K562 (cell line): ENCODE data around the gene PRKAG2. TPM values are rescaled to one million over a fixed set of nuclear protein-coding genes. Genes with fewer than 3 reads are reported as not detected.

Experiments used
- ATAC-seq: fragments of 200-7000 bp; cut with Tn5 transposase; 3 replicates; pipeline ENCODE4 v1.9.1; 2020; ENCODE audit warnings: moderate library complexity
- BruUV-seq: library from RNA; stranded (reverse); fragments of 400-500 nt; replicated peaks from 2 replicates; lab custom pipeline; 2021; lab: Mats Ljungman, UMichigan
- CTCF ChIA-PET: fragments of 300-600 bp; formaldehyde crosslinking; extraction: SDS; loops from one replicate; lab custom pipeline; 2021; ENCODE audit warnings: low intra/inter-chr PET ratio; lab: Yijun Ruan, JAX
- POLR2A ChIA-PET: fragments of 300-600, 350-650 bp; sonication (Branson Sonifier 250); formaldehyde crosslinking; extraction: SDS; loops from one replicate; lab custom pipeline; 2021; ENCODE audit warnings: antibody characterized with exemption, inconsistent platforms; lab: Yijun Ruan, JAX
- DNase-seq, 4 experiments: peaks; one replicate each; pipeline versions ENCODE4 v3.0.0 to v3.0.0-alpha.2; 2011 to 2018; ENCODE audit warnings: low spot score in 3 of 4, mixed read lengths in 3 of 4; ENCODE audit errors: extremely low read depth in 1 of 4
- FAIRE-seq: peaks from 2 replicates; lab custom pipeline; 2011; peaks lifted over from hg19 to GRCh38; lab: Jason Lieb, UNC
- H2AFZ ChIP-seq: 2 replicates; pipeline ENCODE4 v1.6.0; 2011; ENCODE audit warnings: low read depth, low read length, control low read depth, inconsistent platforms
- H3K27ac ChIP-seq: fragments of 200-600 bp; 3 replicates; pipeline ENCODE4 v1.8.0; 2011; ENCODE audit warnings: low read depth, mild to moderate bottlenecking, control low read depth, inconsistent platforms, low read length, moderate library complexity, mixed read lengths; ENCODE audit errors: extremely low read depth
- H3K27me3 ChIP-seq, 2 experiments: fragments of 300-600 bp in 1 of 2; 2 replicates in 1 of 2; 3 replicates in 1 of 2; pipeline versions ENCODE4 v1.6.0 to v1.8.0; 2011; ENCODE audit warnings: inconsistent platforms in 2 of 2, low read length in 2 of 2, mild to moderate bottlenecking in 1 of 2, mixed read lengths in 1 of 2, moderate library complexity in 1 of 2; ENCODE audit not compliant: control insufficient read depth in 2 of 2, insufficient read depth in 2 of 2
- H3K36me3 ChIP-seq: fragments of 300-600 bp; 3 replicates; pipeline ENCODE4 v1.8.0; 2011; ENCODE audit warnings: mild to moderate bottlenecking, low read length, inconsistent platforms; ENCODE audit not compliant: control insufficient read depth, insufficient read depth
- H3K4me1 ChIP-seq, 2 experiments: fragments of 200-600 bp in 1 of 2; replicated peaks in 1 of 2; 2 replicates in 1 of 2; 3 replicates in 1 of 2; pipeline versions ENCODE4 v1.5.1 to v1.8.0; 2011; ENCODE audit warnings: inconsistent platforms in 2 of 2, low read length in 2 of 2, mild to moderate bottlenecking in 1 of 2, mixed read lengths in 1 of 2, moderate library complexity in 1 of 2; ENCODE audit not compliant: control insufficient read depth in 2 of 2, insufficient read depth in 2 of 2
- H3K4me2 ChIP-seq: 2 replicates; pipeline ENCODE4 v1.6.1; 2011; ENCODE audit warnings: low read length, control low read depth, inconsistent platforms, mixed read lengths; ENCODE audit not compliant: insufficient read depth
- H3K4me3 ChIP-seq: fragments of 200-600 bp; sonication (generic), shearing (Covaris generic); 2 replicates; pipeline ENCODE4 v1.5.1; 2016; ENCODE audit warnings: control low read depth, inconsistent platforms
- H3K79me2 ChIP-seq: fragments of 200-600 bp; 3 replicates; pipeline ENCODE4 v1.8.0; 2011; ENCODE audit warnings: low read length, inconsistent platforms; ENCODE audit not compliant: control insufficient read depth, insufficient read depth
- H3K9ac ChIP-seq, 2 experiments: 2 replicates each; pipeline versions ENCODE4 v1.6.0 to v1.6.1; 2011; ENCODE audit warnings: low read depth in 2 of 2, low read length in 2 of 2, control low read depth in 1 of 2, inconsistent platforms in 1 of 2, mild to moderate bottlenecking in 1 of 2, mixed read lengths in 1 of 2; ENCODE audit not compliant: insufficient read depth in 1 of 2
- H3K9me1 ChIP-seq: one replicate; pipeline ENCODE4 v1.6.0; 2011; ENCODE audit warnings: inconsistent platforms, mild to moderate bottlenecking, low read length, moderate library complexity; ENCODE audit not compliant: control insufficient read depth, insufficient read depth
- H3K9me3 ChIP-seq: replicated peaks from 2 replicates; pipeline ENCODE4 v1.5.1; 2011; ENCODE audit warnings: low read depth, low read length, inconsistent platforms; ENCODE audit not compliant: control insufficient read depth, insufficient read depth
- H4K20me1 ChIP-seq: replicated peaks from 2 replicates; pipeline ENCODE4 v1.6.1; 2011; ENCODE audit warnings: low read length, inconsistent platforms, mixed read lengths; ENCODE audit not compliant: control insufficient read depth, insufficient read depth
- CTCF ChIP-seq, 3 experiments: IDR thresholded peaks in 2 of 3; conservative IDR thresholded peaks in 1 of 3; 2 replicates each; pipeline ENCODE4 v1.5.1; 2011 to 2012; ENCODE audit warnings: low read length in 3 of 3, mild to moderate bottlenecking in 3 of 3, control low read depth in 2 of 3, improper control_type of control experiment in 1 of 3, inconsistent platforms in 1 of 3, low read depth in 1 of 3, mixed read lengths in 1 of 3, moderate library complexity in 1 of 3; ENCODE audit not compliant: insufficient read depth in 2 of 3
- DIDO1 ChIP-seq: fragments of 450-650 bp; IDR thresholded peaks from 2 replicates; pipeline ENCODE4 v1.6.1; 2016; ENCODE audit warnings: low read depth, missing biosample characterization, missing genetic modification characterization
- E2F3 ChIP-seq: fragments of 250-450 bp; sonication (Bioruptor Pico); IDR thresholded peaks from 2 replicates; pipeline ENCODE4 v1.4.0; 2020; ENCODE audit warnings: mild to moderate bottlenecking
- ETS2 ChIP-seq: IDR thresholded peaks from 2 replicates; pipeline ENCODE4 v1.6.1; 2016; ENCODE audit warnings: borderline replicate concordance, missing genetic modification characterization, mild to moderate bottlenecking, moderate library complexity, missing compliant biosample characterization; ENCODE audit not compliant: poor library complexity, severe bottlenecking
- GTF2F1 ChIP-seq: IDR thresholded peaks from 2 replicates; pipeline ENCODE4 v1.6.1; 2011; ENCODE audit warnings: low read depth, low read length, improper control_type of control experiment
- HLTF ChIP-seq: fragments of 450-650 bp; IDR thresholded peaks from 2 replicates; pipeline ENCODE4 v1.6.1; 2016
- HMGN3 ChIP-seq: IDR thresholded peaks from 2 replicates; pipeline ENCODE4 v1.6.1; 2011; ENCODE audit warnings: borderline replicate concordance, low read depth, mild to moderate bottlenecking, mixed read lengths, low read length; ENCODE audit not compliant: insufficient read length; ENCODE audit errors: extremely low read depth
- KLF1 ChIP-seq: fragments of 450-650 bp; IDR thresholded peaks from 2 replicates; pipeline ENCODE4 v1.6.1; 2016; ENCODE audit warnings: missing genetic modification characterization, missing compliant biosample characterization
- MYC ChIP-seq, 2 experiments: fragments of 250-450 bp in 1 of 2; sonication (Bioruptor Pico) in 1 of 2; IDR thresholded peaks; 2 replicates each; pipeline versions ENCODE4 v1.5.1 to v1.6.1; 2012 to 2021; ENCODE audit warnings: low read depth in 2 of 2, borderline replicate concordance in 1 of 2, improper control_type of control experiment in 1 of 2, low read length in 1 of 2, mild to moderate bottlenecking in 1 of 2, moderate library complexity in 1 of 2
- NR0B1 ChIP-seq: fragments of 450-650 bp; IDR thresholded peaks from one replicate; pipeline ENCODE4 v1.6.1; 2018; ENCODE audit warnings: mild to moderate bottlenecking, moderate library complexity; ENCODE audit not compliant: partially characterized antibody
- POLR2H ChIP-seq: IDR thresholded peaks from 2 replicates; pipeline ENCODE4 v1.6.1; 2016; ENCODE audit warnings: missing genetic modification characterization, low read depth, mild to moderate bottlenecking, control low read depth, missing compliant biosample characterization, moderate library complexity
- PRMT5 ChIP-seq: sonication (generic); formaldehyde crosslinking; IDR thresholded peaks from 2 replicates; pipeline ENCODE4 v1.5.0; 2020; ENCODE audit warnings: missing genetic modification reagents
- RBM17 ChIP-seq: fragments of 200-400 bp; formaldehyde crosslinking; IDR thresholded peaks from 2 replicates; pipeline ENCODE4 v1.6.1; 2017; ENCODE audit warnings: low read depth, mild to moderate bottlenecking, low read length, borderline replicate concordance
- SMAD1 ChIP-seq: fragments of 150-350 bp; IDR thresholded peaks from 2 replicates; pipeline ENCODE4 v1.6.1; 2014; ENCODE audit warnings: low read length, low read depth; ENCODE audit not compliant: partially characterized antibody
- SNAPC5 ChIP-seq: fragments of 250-450 bp; sonication (Bioruptor Pico); IDR thresholded peaks from 2 replicates; pipeline ENCODE4 v1.8.0; 2021; ENCODE audit warnings: moderate library complexity, mild to moderate bottlenecking, inconsistent platforms
- THAP7 ChIP-seq: fragments of 250-450 bp; sonication (Bioruptor Pico); IDR thresholded peaks from 2 replicates; pipeline ENCODE4 v1.5.0; 2021
- WHSC1 ChIP-seq: IDR thresholded peaks from one replicate; pipeline ENCODE4 v1.6.1; 2012; ENCODE audit warnings: low read length, control low read depth, inconsistent platforms
- ZNF253 ChIP-seq: fragments of 250-450 bp; sonication (Bioruptor Pico); conservative IDR thresholded peaks from 2 replicates; pipeline ENCODE4 v1.6.1; 2021; ENCODE audit warnings: mild to moderate bottlenecking
- WGBS: fragments of 100-300 bp; shearing (Covaris generic); methylation state at CpG from one replicate; pipeline ENCODE4 v1.1.6; 2016; ENCODE audit warnings: low coverage, mixed read lengths; ENCODE audit not compliant: insufficient coverage; ENCODE audit errors: missing lambda C conversion rate; 5-methylcytosine and 5-hydroxymethylcytosine counted together
- in situ Hi-C: fragments of 300-500 bp; cut with MboI; formaldehyde crosslinking; loops from 4 replicates; pipeline ENCODE4 v1.15.0; 2018; ENCODE audit warnings: inconsistent platforms, mixed read lengths
- intact Hi-C: fragments of 100-400 bp; cut with micrococcal nuclease; formaldehyde crosslinking; loops from 2 replicates; pipeline ENCODE4 v1.14.2; 2022
- polyA plus RNA-seq, 8 experiments: library from polyadenylated mRNA; depleted of rRNA in 4 of 8; stranded (reverse) in 5 of 8; unstranded in 3 of 8; fragments of >200 nt; fragmentation: Nextera tagmentation in 2 of 8; fragmentation: Illumina TruSeq in 1 of 8; extraction: Ambion mirVana in 2 of 8; extraction: Trizol in 1 of 8; gene quantifications; 2 replicates each; pipeline versions ENCODE4 v1.2.1 to v1.2.3, GENCODE V29; 2011 to 2014; ENCODE audit warnings: inconsistent platforms in 1 of 8, missing spikeins in 1 of 8
- total RNA-seq, 7 experiments: library from RNA; depleted of rRNA in 6 of 7; stranded (reverse); fragments of >200 nt in 6 of 7; fragmentation: Illumina TruSeq in 2 of 7; extraction: Trizol in 2 of 7; gene quantifications; 2 replicates each; pipeline versions ENCODE4 v1.2.1 to v1.2.3, GENCODE V29; 2011 to 2021; ENCODE audit warnings: low replicate concordance in 1 of 7

PRKAG2 gene
- total and polyA plus RNA-seq, 9 of the 15 experiments (the other 6 are each of a cell fraction or from before 2014, with no cell fraction given), result 0.99 to 5.6 (median 3.3) TPM

GRCh38 chr7:151735851-151736402 is 141.0 kb downstream of the PRKAG2 start:
- intact Hi-C loops, result no loop called here
- POLR2A ChIA-PET, result interaction anchor here (0.6 to 1.4 kb wide), 3 partner anchors 9 to 148 kb away, joined by 3 to 7 read pairs (median 4); no protein-coding TSS in a partner anchor
- no peaks in the 10 kb centered on the region for H3K79me2 ChIP-seq
- no peak for TF ChIP-seq POLR2H (tag)
- no peak for TF ChIP-seq THAP7 (CRISPR knock-in tag)
- no peak for TF ChIP-seq ZNF253
- TF ChIP-seq RBM17, result no peak
- no peak for TF ChIP-seq SMAD1
- no peak for TF ChIP-seq MYC (IDR thresholded peaks at IDR 0.05; ENCODE audit: low read depth, low read length)
- TF ChIP-seq MYC (CRISPR knock-in tag; IDR thresholded peaks at IDR 0.05; ENCODE audit: borderline replicate concordance, low read depth), result no peak
- no peak for TF ChIP-seq PRMT5 (CRISPR knock-in tag)
- no peak for TF ChIP-seq E2F3 (CRISPR knock-in tag)
- no peak for TF ChIP-seq WHSC1
- TF ChIP-seq DIDO1 (tag), result no peak
- no peak for TF ChIP-seq KLF1 (tag)
- TF ChIP-seq ETS2 (tag), result no peak
- TF ChIP-seq SNAPC5 (CRISPR knock-in tag), result no peak
- TF ChIP-seq HLTF, result no peak
- no peak for TF ChIP-seq GTF2F1
- TF ChIP-seq CTCF (IDR thresholded peaks at IDR 0.05 in 2 of 3, conservative IDR thresholded peaks at IDR 0.05 in 1 of 3; ENCODE audit: insufficient read depth in 2 of 3, low read depth in 1 of 3, low read length in 3 of 3), result no peak
- no peak for TF ChIP-seq NR0B1
- no peak for TF ChIP-seq HMGN3
- TF ChIP-seq, all 486 proteins: peak for 0
- Histone ChIP-seq H3K27ac (no peak overlapping the region), H3K4me1 (peaks cover 0 to 3% of the 10 kb centered on the region in 2 experiments; a peak in 1 of 5 replicates), H3K9me1 (no peaks in the 10 kb centered on the region), H3K27me3 (peaks cover 37 to 76% of the 10 kb centered on the region in 2 experiments), H4K20me1 (no peaks in the 10 kb centered on the region; the same call in none of the 2 replicates), H3K4me2 (no peak overlapping the region), H3K9me3 (peaks cover 2% of the 10 kb centered on the region), H3K9ac (no peak overlapping the region), H3K4me3 (no peak overlapping the region), H2AFZ (no peak overlapping the region), H3K36me3 (no peaks in the 10 kb centered on the region)
- no TSS peak for BruUV-seq
- CTCF ChIA-PET, result interaction anchor here (0.6 kb wide), 1 partner anchor 1119 kb away, joined by 5 read pairs; no protein-coding TSS in a partner anchor
- in situ Hi-C loops, result no loop called here
- WGBS, result 2% methylated on average over 25 of the region's 25 CpGs
- FAIRE-seq (no peak), ATAC-seq (peak; percentile 26), DNase-seq (no peak)
